Ishikawa (cell line): Measurements from ENCODE around the gene PKIG.

ENCODE experiments used
- CEBPB ChIP-seq: IDR thresholded peaks from 2 replicates; pipeline ENCODE4 v1.6.1; 2012
- CREB1 ChIP-seq: IDR thresholded peaks from 2 replicates; pipeline ENCODE4 v1.6.1; 2012; ENCODE audit warnings: low read depth
- EGR1 ChIP-seq: IDR thresholded peaks from 2 replicates; pipeline ENCODE4 v1.6.1; 2012
- EP300 ChIP-seq: IDR thresholded peaks from 2 replicates; pipeline ENCODE4 v1.6.1; 2012; ENCODE audit warnings: borderline replicate concordance
- FOXM1 ChIP-seq: IDR thresholded peaks from 2 replicates; pipeline ENCODE4 v1.6.1; 2012; ENCODE audit warnings: low read depth, borderline replicate concordance
- MAX ChIP-seq: IDR thresholded peaks from 2 replicates; pipeline ENCODE4 v1.6.1; 2012
- NFIC ChIP-seq: IDR thresholded peaks from 2 replicates; pipeline ENCODE4 v1.6.1; 2012
- RAD21 ChIP-seq: IDR thresholded peaks from 2 replicates; pipeline ENCODE4 v1.6.1; 2012; ENCODE audit warnings: low read depth
- REST ChIP-seq: IDR thresholded peaks from 2 replicates; pipeline ENCODE4 v1.6.1; 2012; ENCODE audit warnings: low read depth, mild to moderate bottlenecking
- TAF1 ChIP-seq: IDR thresholded peaks from 2 replicates; pipeline ENCODE4 v1.6.1; 2012; ENCODE audit warnings: low read depth, mild to moderate bottlenecking
- TCF12 ChIP-seq: IDR thresholded peaks from 2 replicates; pipeline ENCODE4 v1.6.1; 2012; ENCODE audit warnings: low read depth
- TEAD4 ChIP-seq: IDR thresholded peaks from 2 replicates; pipeline ENCODE4 v1.6.1; 2012
- YY1 ChIP-seq: IDR thresholded peaks from 2 replicates; pipeline ENCODE4 v1.6.1; 2012; ENCODE audit warnings: low read depth
- ZBTB7A ChIP-seq: IDR thresholded peaks from 2 replicates; pipeline ENCODE4 v1.6.1; 2012; ENCODE audit warnings: low read depth
- TF ChIP-seq, protein P1 (sequence below): IDR thresholded peaks from 2 replicates; pipeline ENCODE4 v1.6.1; 2012

PKIG gene

DNA sequence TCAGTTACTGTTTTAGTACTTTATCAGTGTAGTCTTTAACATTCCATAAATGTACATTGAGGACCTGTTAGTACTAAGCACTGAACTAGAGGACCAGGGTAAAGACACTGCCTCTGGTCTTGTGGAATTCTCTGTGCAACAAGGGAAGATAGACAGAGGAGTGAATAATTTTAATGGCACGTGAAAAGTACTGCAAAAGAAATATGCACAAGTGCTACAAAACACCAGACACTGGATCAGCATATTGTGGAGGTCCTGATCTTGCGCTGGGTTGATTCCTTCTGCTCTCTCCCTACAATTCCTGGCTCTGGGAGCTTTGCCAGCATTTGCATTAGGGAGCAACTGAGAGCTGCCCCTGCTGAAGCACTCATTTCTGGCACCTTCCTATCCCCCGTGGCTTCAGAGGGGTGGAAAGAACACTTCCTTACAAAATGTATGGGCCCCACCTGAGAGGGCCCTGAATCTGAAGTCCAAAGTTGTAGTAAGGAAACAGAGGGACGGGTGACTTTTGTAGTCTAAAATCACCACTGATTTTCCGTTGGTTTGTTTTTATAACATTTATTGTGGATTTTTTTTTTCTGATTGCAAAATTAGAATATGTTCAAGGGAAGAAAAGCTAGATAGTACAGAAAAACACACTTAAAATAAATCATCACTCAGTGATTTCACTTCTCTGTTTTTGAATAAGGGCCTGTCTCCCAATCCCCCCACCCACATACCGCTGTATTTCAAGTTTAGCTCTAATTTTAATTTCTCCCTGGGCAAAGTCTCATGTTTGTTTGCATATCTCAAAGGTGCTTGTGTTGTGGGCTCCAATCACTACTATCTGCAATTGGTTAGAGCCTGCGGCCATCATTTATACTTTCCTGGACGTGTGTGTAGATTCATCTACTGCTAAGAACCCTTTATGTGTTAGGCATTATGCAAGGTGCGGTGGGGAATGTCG, 4.9 kb downstream of the PKIG start:
- no peak for TF ChIP-seq CEBPB

DNA sequence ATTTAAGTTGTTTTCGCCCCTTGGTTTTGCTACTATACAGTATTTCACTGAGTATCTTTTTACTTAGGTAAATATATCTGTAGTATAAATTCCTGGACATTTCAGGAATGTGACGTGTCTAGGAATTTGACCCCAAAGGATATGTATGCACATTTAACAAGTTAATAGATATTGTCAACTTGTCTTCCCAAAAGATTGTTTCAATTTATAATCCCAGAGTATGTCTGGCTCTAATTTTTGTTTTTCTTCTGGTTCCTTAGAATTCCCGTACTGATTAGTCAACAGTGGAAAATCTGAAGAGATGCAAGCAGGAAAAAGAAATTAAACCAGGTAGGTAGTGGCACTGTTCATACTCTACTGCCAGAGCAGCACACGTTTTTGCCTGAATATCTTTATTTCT, 7.2 kb downstream of the PKIG start:
- TF ChIP-seq CEBPB: no peak
- TF ChIP-seq RAD21: no peak
- no peak for TF ChIP-seq EP300
- TF ChIP-seq MAX: no peak
- TF ChIP-seq, protein P1, sequence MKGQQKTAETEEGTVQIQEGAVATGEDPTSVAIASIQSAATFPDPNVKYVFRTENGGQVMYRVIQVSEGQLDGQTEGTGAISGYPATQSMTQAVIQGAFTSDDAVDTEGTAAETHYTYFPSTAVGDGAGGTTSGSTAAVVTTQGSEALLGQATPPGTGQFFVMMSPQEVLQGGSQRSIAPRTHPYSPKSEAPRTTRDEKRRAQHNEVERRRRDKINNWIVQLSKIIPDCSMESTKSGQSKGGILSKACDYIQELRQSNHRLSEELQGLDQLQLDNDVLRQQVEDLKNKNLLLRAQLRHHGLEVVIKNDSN: no peak
- no peak for TF ChIP-seq TEAD4
- no peak for TF ChIP-seq EGR1
- no peak for TF ChIP-seq FOXM1
- TF ChIP-seq REST: no peak
- TF ChIP-seq NFIC: no peak
- no peak for TF ChIP-seq CREB1
- no peak for TF ChIP-seq ZBTB7A
- no peak for TF ChIP-seq TCF12
- TF ChIP-seq TAF1: no peak
- TF ChIP-seq YY1: no peak

- TF ChIP-seq EGR1: no peak
- TF ChIP-seq REST: no peak
- no peak for TF ChIP-seq CEBPB
- no peak for TF ChIP-seq TAF1
- TF ChIP-seq RAD21: no peak
These were observed 8.8 kb downstream of the PKIG start for GRCh38 chr20:44590980-44591778.

DNA sequence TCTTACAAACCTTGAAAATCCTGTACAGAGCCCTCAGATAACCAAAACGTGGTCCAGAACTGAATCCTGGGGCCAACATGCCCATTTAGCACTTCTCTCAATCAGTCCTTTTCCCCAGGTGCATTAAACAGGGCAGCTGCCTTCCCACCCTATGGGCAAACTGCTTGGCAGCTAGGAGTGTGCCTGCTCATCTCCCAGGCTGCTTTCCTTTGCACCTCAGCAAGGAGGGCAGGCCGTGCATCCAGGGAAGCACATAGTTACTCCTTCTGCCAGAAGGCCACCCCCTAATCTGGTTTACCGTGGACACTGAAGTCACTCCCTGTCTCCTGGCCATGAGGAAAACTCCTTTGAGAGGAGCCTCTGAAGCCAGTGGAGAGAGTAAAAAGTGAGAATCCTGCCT, 10.0 kb downstream of the PKIG start:
- TF ChIP-seq TCF12: no peak
- TF ChIP-seq FOXM1: no peak
- no peak for TF ChIP-seq EGR1
- TF ChIP-seq, protein P1: no peak
- TF ChIP-seq YY1: no peak
- no peak for TF ChIP-seq ZBTB7A
- no peak for TF ChIP-seq EP300
- no peak for TF ChIP-seq CEBPB
- TF ChIP-seq CREB1: no peak
- TF ChIP-seq TAF1: no peak
- TF ChIP-seq REST: no peak
- no peak for TF ChIP-seq NFIC
